ENCODE data around the gene OPA1.

GRCh38 chr3:193708270-193708669, 115.3 kb downstream of the OPA1 start:
- TF ChIP-seq CREB1 (IDR thresholded peaks at IDR 0.05) (no peak), MAFK (IDR thresholded peaks at IDR 0.05; ENCODE audit: low read depth, low read length) (no peak), ATF3 (IDR thresholded peaks at IDR 0.05; ENCODE audit: insufficient read depth, low read depth, low read length) (no peak), TAF1 (IDR thresholded peaks at IDR 0.05; ENCODE audit: low read depth, low read length) (no peak), EZH2 (IDR thresholded peaks at IDR 0.05; ENCODE audit: low read depth, low read length, severe bottlenecking) (no peak), RXRA (IDR thresholded peaks at IDR 0.05; ENCODE audit: insufficient read depth, low read depth, low read length) (no peak), CTCF (IDR thresholded peaks at IDR 0.05; ENCODE audit: control extremely low read depth in 1 of 3, insufficient read depth in 1 of 3, low read depth in 1 of 3, low read length in 3 of 3) (no peak), YY1 (IDR thresholded peaks at IDR 0.05; ENCODE audit: low read depth, low read length) (no peak), POLR2A (IDR thresholded peaks at IDR 0.05; ENCODE audit: control extremely low read depth in 1 of 2, low read depth in 2 of 2, low read length in 2 of 2) (no peak), SP1 (IDR thresholded peaks at IDR 0.05; ENCODE audit: low read depth, low read length) (no peak), RAD21 (IDR thresholded peaks at IDR 0.05 in 1 of 2, conservative IDR thresholded peaks at IDR 0.05 in 1 of 2; ENCODE audit: low read depth in 2 of 2, low read length in 2 of 2) (no peak), POLR2AphosphoS5 (IDR thresholded peaks at IDR 0.05; ENCODE audit: low read depth, low read length) (no peak), BACH1 (IDR thresholded peaks at IDR 0.05; ENCODE audit: low read length) (no peak)

Data from H1 (cell line).